Natural killer cell (primary cell): ENCODE measurements around the gene CACNA1C. TPM values are rescaled to one million over a fixed set of nuclear protein-coding genes. Genes with fewer than 3 reads are reported as not detected.

Experiments used
- ATAC-seq, 3 donors: fragments of 150-1000 bp in 2 of 3; fragments of 200-7000 bp in 1 of 3; cut with Tn5 transposase; 1 replicate in 1 of 3; 2 replicates in 2 of 3; pipeline ENCODE4 v1.10.0; 2021; ENCODE audit warnings: mild to moderate bottlenecking in 2 of 3, moderate library complexity in 2 of 3
- DNase-seq, 2 donors: peaks; one replicate each; pipeline versions ENCODE4 v3.0.0 to v3.0.0-alpha.2; 2013 to 2021; ENCODE audit warnings: mixed read lengths in 1 of 2
- H3K27ac ChIP-seq: one replicate; pipeline ENCODE4 v1.5.1; 2013; ENCODE audit warnings: mild to moderate bottlenecking, low read length
- H3K27me3 ChIP-seq: one replicate; pipeline ENCODE4 v1.6.1; 2013; ENCODE audit warnings: low read length; ENCODE audit not compliant: control insufficient read depth, insufficient read depth
- H3K36me3 ChIP-seq: one replicate; pipeline ENCODE4 v1.6.1; 2013; ENCODE audit warnings: low read length; ENCODE audit not compliant: control insufficient read depth, insufficient read depth
- H3K4me1 ChIP-seq: one replicate; pipeline ENCODE4 v1.6.1; 2013; ENCODE audit warnings: low read length; ENCODE audit not compliant: control insufficient read depth, insufficient read depth
- H3K4me3 ChIP-seq: one replicate; pipeline ENCODE4 v1.5.1; 2013; ENCODE audit warnings: low read length
- H3K9me3 ChIP-seq: one replicate; pipeline ENCODE4 v1.6.1; 2013; ENCODE audit warnings: low read length; ENCODE audit not compliant: control insufficient read depth, insufficient read depth
- H3K27ac Mint-ChIP-seq, 2 donors: one replicate each; pipeline ENCODE4 v1.8.0; 2022; ENCODE audit warnings: mild to moderate bottlenecking in 2 of 2, mixed read lengths in 2 of 2, moderate library complexity in 1 of 2
- H3K27me3 Mint-ChIP-seq, 2 donors: one replicate each; pipeline ENCODE4 v1.8.0; 2022; ENCODE audit warnings: low read depth in 2 of 2, mixed read lengths in 2 of 2
- H3K36me3 Mint-ChIP-seq: one replicate; pipeline ENCODE4 v1.8.0; 2022; ENCODE audit warnings: mixed read lengths
- H3K4me1 Mint-ChIP-seq, 2 donors: one replicate each; pipeline ENCODE4 v1.8.0; 2022; ENCODE audit warnings: mixed read lengths in 2 of 2
- H3K4me3 Mint-ChIP-seq: one replicate; pipeline ENCODE4 v1.8.0; 2022; ENCODE audit warnings: mild to moderate bottlenecking, moderate library complexity, mixed read lengths
- H3K9me3 Mint-ChIP-seq, 2 donors: one replicate each; pipeline ENCODE4 v1.8.0; 2022; ENCODE audit warnings: mixed read lengths in 2 of 2
- WGBS: methylation state at CpG from one replicate; pipeline ENCODE4 v1.1.7; 2013; ENCODE audit warnings: missing lambda C conversion rate; ENCODE audit not compliant: insufficient coverage; 5-methylcytosine and 5-hydroxymethylcytosine counted together
- intact Hi-C: fragments of 100-400 bp; cut with micrococcal nuclease; formaldehyde crosslinking; loops from one replicate; pipeline ENCODE4 v1.14.2; 2022
- total RNA-seq, 4 donors: library from RNA; stranded (reverse); fragments of 120-200 nt in 1 of 4; gene quantifications; one replicate each; pipeline versions ENCODE4 v1.2.3 to v1.2.4, GENCODE V29; 2013 to 2022
- TF ChIP-seq, protein P1 (sequence below): fragments of 200-600 bp; IDR thresholded peaks from one replicate; pipeline ENCODE4 v1.8.0; 2022; ENCODE audit warnings: antibody characterized with exemption

CACNA1C gene
- total RNA-seq, 3 donors from 2014 or later (not counting 1 experiment from before 2014, with no cell fraction given), result 0.07 to 0.35 (median 0.08) TPM

GRCh38 chr12:2605301-2605700 is 552.5 kb downstream of the CACNA1C start:
- peaks cover 16 to 23% of the 10 kb centered on the region in 2 donors for H3K27me3 Mint-ChIP-seq
- Histone ChIP-seq H3K27me3 (no peaks in the 10 kb centered on the region), H3K27ac (no peak overlapping the region), H3K9me3 (no peaks in the 10 kb centered on the region), H3K36me3 (no peaks in the 10 kb centered on the region), H3K4me3 (no peak overlapping the region), H3K4me1 (no peaks in the 10 kb centered on the region)
- no peak overlapping the region for H3K4me3 Mint-ChIP-seq
- ATAC-seq, result no peak
- 83% methylated on average over 8 of the region's 8 CpGs for WGBS
- no peaks in the 10 kb centered on the region for H3K9me3 Mint-ChIP-seq
- H3K36me3 Mint-ChIP-seq, result no peaks in the 10 kb centered on the region
- H3K4me1 Mint-ChIP-seq, result peaks cover 0 to 9% of the 10 kb centered on the region in 2 donors
- H3K27ac Mint-ChIP-seq, result no peak overlapping the region
- DNase-seq, result no peak
- TF ChIP-seq, protein P1, sequence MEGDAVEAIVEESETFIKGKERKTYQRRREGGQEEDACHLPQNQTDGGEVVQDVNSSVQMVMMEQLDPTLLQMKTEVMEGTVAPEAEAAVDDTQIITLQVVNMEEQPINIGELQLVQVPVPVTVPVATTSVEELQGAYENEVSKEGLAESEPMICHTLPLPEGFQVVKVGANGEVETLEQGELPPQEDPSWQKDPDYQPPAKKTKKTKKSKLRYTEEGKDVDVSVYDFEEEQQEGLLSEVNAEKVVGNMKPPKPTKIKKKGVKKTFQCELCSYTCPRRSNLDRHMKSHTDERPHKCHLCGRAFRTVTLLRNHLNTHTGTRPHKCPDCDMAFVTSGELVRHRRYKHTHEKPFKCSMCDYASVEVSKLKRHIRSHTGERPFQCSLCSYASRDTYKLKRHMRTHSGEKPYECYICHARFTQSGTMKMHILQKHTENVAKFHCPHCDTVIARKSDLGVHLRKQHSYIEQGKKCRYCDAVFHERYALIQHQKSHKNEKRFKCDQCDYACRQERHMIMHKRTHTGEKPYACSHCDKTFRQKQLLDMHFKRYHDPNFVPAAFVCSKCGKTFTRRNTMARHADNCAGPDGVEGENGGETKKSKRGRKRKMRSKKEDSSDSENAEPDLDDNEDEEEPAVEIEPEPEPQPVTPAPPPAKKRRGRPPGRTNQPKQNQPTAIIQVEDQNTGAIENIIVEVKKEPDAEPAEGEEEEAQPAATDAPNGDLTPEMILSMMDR, result no peak
- intact Hi-C loops, result no loop called here

DNA sequence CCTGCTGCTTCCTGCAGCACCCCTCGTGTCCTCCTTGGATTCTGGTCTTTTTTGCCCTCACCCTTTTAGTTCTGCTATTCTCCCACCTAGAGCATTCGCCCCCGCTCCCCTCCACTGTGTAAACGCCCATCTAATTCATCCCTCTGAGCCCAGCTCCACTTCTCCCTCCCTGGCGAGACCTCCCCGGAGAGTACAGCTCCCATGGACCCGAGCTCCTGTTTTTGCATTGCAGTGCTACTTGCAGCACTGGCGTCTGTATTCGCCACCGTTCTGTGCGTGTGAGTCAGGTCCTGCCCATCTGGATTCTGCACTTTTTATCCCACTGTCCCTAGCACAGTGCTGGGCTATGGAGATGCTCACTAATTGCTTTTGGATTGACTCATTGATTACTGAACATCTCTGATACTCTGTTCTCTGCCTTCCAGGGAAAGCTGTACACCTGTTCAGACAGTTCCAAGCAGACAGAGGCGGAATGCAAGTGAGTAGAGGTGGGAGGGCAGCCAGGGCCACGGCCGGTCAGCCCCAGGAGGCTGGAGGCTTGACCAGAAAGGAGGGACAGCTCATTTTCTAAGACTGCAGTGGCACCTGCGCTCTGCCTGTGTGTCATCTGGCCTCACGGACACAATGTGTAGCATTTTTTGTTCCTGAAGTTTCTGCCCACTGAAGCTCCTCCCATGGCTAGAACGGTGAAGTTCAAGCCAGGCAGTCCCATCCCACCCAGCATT is 553.6 kb downstream of the CACNA1C start:
- Mint-ChIP-seq H3K9me3 (no peaks in the 10 kb centered on the region), H3K27ac (no peak overlapping the region), H3K4me1 (peaks cover 0 to 9% of the 10 kb centered on the region in 2 donors), H3K27me3 (peaks cover 16 to 23% of the 10 kb centered on the region in 2 donors), H3K36me3 (no peaks in the 10 kb centered on the region), H3K4me3 (no peak overlapping the region)
- TF ChIP-seq, protein P1, result no peak
- H3K27me3 ChIP-seq, result no peaks in the 10 kb centered on the region
- 84% methylated on average over 17 of the region's 17 CpGs for WGBS
- ATAC-seq, result no peak
- H3K27ac ChIP-seq, result no peak overlapping the region
- H3K36me3 ChIP-seq, result no peaks in the 10 kb centered on the region
- no peak overlapping the region for H3K4me3 ChIP-seq
- DNase-seq, result no peak
- no peaks in the 10 kb centered on the region for H3K4me1 ChIP-seq
- intact Hi-C loops, result no loop called here
- H3K9me3 ChIP-seq, result no peaks in the 10 kb centered on the region

GRCh38 chr12:2607881-2608607 is 555.3 kb downstream of the CACNA1C start:
- Histone ChIP-seq H3K9me3 (no peaks in the 10 kb centered on the region), H3K4me3 (no peak overlapping the region), H3K4me1 (no peaks in the 10 kb centered on the region), H3K27ac (no peak overlapping the region), H3K36me3 (no peaks in the 10 kb centered on the region), H3K27me3 (no peaks in the 10 kb centered on the region)
- TF ChIP-seq, protein P1, result no peak
- Mint-ChIP-seq H3K36me3 (no peaks in the 10 kb centered on the region), H3K9me3 (no peaks in the 10 kb centered on the region), H3K27ac (no peak overlapping the region), H3K4me1 (peaks cover 0 to 9% of the 10 kb centered on the region in 2 donors), H3K4me3 (no peak overlapping the region), H3K27me3 (peaks cover 16 to 23% of the 10 kb centered on the region in 2 donors)
- WGBS, result 94% methylated on average over 9 of the region's 10 CpGs
- intact Hi-C loops, result no loop called here
- no peak for DNase-seq
- ATAC-seq, result no peak
